ENCODE measurements around the gene ITGA11.

DNA sequence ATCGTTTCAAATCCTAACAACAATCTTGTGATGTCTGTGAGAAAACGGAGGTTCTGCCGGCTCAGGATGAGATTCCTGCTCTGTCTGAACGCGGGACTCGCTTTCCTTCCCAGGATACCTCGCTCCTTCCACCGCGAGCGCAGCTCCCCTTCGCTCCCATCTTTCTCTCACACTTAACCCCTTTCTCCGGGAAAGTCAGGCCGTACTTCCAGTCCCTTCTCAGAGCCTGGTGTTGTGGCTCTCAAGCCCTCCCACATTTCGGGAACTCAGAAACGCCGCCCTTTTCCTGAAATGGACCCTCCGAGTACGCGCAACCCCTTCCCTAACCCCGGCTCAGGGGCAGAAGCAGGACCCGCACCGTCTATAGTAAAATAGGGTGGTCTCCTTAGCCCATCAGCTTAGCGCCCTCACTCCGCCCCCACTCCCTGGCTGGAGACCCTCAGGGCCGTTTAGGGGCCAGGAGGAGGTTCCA lies 154.8 kb downstream of the ITGA11 start:
- TF ChIP-seq, protein P1, sequence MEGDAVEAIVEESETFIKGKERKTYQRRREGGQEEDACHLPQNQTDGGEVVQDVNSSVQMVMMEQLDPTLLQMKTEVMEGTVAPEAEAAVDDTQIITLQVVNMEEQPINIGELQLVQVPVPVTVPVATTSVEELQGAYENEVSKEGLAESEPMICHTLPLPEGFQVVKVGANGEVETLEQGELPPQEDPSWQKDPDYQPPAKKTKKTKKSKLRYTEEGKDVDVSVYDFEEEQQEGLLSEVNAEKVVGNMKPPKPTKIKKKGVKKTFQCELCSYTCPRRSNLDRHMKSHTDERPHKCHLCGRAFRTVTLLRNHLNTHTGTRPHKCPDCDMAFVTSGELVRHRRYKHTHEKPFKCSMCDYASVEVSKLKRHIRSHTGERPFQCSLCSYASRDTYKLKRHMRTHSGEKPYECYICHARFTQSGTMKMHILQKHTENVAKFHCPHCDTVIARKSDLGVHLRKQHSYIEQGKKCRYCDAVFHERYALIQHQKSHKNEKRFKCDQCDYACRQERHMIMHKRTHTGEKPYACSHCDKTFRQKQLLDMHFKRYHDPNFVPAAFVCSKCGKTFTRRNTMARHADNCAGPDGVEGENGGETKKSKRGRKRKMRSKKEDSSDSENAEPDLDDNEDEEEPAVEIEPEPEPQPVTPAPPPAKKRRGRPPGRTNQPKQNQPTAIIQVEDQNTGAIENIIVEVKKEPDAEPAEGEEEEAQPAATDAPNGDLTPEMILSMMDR (conservative IDR thresholded peaks at IDR 0.05): no peak
- no peak for TF ChIP-seq EZH2 (IDR thresholded peaks at IDR 0.05; ENCODE audit: low read depth)

All from PC-9 (cell line).